Measurements from ENCODE around the gene FRY. TPM values are rescaled to one million over a fixed set of nuclear protein-coding genes. Genes with fewer than 3 reads are reported as not detected.

The FRY gene
- total RNA-seq, 1 experiment from 2014 or later: 4.7 TPM

GRCh38 chr13:32035716-32036115 is 4.1 kb downstream of the FRY start:
- BruUV-seq (replicated peaks): no TSS peak
- H4K20me1 ChIP-seq (ENCODE audit: insufficient read depth): no peaks in the 10 kb centered on the region
- ChIA-PET POLR2A (ENCODE audit: unreplicated experiment) (no interaction called here), CTCF (no interaction called here)
- H3K4me2 ChIP-seq: peak overlapping the region; percentile 14; the same call in 1 of the 2 replicates
- H2AFZ ChIP-seq: no peak overlapping the region
- H3K9me3 ChIP-seq (ENCODE audit: insufficient read depth, low read depth): no peaks in the 10 kb centered on the region
- no peaks in the 10 kb centered on the region for H3K27me3 ChIP-seq (ENCODE audit: insufficient read depth, low read depth)
- DNase-seq: peak in 1 of 2 experiments; percentile 70
- H3K36me3 ChIP-seq (ENCODE audit: low read depth): no peaks in the 10 kb centered on the region
- peaks cover 10% of the 10 kb centered on the region for H3F3A ChIP-seq (ENCODE audit: insufficient read depth, low read depth)
- peaks cover 26% of the 10 kb centered on the region for H3K4me1 ChIP-seq (replicated peaks; ENCODE audit: insufficient read depth)
- no peak overlapping the region for H3K4me3 ChIP-seq
- no peaks in the 10 kb centered on the region for H3K79me2 ChIP-seq (ENCODE audit: low read depth)
- H3K27ac ChIP-seq: no peak overlapping the region
- H3K9me2 ChIP-seq (ENCODE audit: insufficient read depth): no peaks in the 10 kb centered on the region
- intact Hi-C loops (cut with micrococcal nuclease; ENCODE audit: unreplicated experiment): no loop called here
- TF ChIP-seq, protein P1, sequence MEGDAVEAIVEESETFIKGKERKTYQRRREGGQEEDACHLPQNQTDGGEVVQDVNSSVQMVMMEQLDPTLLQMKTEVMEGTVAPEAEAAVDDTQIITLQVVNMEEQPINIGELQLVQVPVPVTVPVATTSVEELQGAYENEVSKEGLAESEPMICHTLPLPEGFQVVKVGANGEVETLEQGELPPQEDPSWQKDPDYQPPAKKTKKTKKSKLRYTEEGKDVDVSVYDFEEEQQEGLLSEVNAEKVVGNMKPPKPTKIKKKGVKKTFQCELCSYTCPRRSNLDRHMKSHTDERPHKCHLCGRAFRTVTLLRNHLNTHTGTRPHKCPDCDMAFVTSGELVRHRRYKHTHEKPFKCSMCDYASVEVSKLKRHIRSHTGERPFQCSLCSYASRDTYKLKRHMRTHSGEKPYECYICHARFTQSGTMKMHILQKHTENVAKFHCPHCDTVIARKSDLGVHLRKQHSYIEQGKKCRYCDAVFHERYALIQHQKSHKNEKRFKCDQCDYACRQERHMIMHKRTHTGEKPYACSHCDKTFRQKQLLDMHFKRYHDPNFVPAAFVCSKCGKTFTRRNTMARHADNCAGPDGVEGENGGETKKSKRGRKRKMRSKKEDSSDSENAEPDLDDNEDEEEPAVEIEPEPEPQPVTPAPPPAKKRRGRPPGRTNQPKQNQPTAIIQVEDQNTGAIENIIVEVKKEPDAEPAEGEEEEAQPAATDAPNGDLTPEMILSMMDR (conservative IDR thresholded peaks at IDR 0.05): no peak
- no peak for TF ChIP-seq EZH2 (IDR thresholded peaks at IDR 0.05; ENCODE audit: low read depth)

GRCh38 chr13:32036126-32036695 is 4.6 kb downstream of the FRY start:
- no peak overlapping the region for H3K27ac ChIP-seq
- H3F3A ChIP-seq (ENCODE audit: insufficient read depth, low read depth): peaks cover 10% of the 10 kb centered on the region
- DNase-seq: no peak
- ChIA-PET CTCF (no interaction called here), POLR2A (ENCODE audit: unreplicated experiment) (no interaction called here)
- H3K9me2 ChIP-seq (ENCODE audit: insufficient read depth): no peaks in the 10 kb centered on the region
- no peak overlapping the region for H2AFZ ChIP-seq
- peaks cover 24% of the 10 kb centered on the region for H3K4me1 ChIP-seq (replicated peaks; ENCODE audit: insufficient read depth)
- H3K4me2 ChIP-seq: peak overlapping the region; percentile 14; the same call in 1 of the 2 replicates
- no peaks in the 10 kb centered on the region for H4K20me1 ChIP-seq (ENCODE audit: insufficient read depth)
- H3K36me3 ChIP-seq (ENCODE audit: low read depth): no peaks in the 10 kb centered on the region
- BruUV-seq (replicated peaks): no TSS peak
- no peaks in the 10 kb centered on the region for H3K9me3 ChIP-seq (ENCODE audit: insufficient read depth, low read depth)
- intact Hi-C loops (cut with micrococcal nuclease; ENCODE audit: unreplicated experiment): no loop called here
- no peaks in the 10 kb centered on the region for H3K79me2 ChIP-seq (ENCODE audit: low read depth)
- H3K27me3 ChIP-seq (ENCODE audit: insufficient read depth, low read depth): no peaks in the 10 kb centered on the region
- TF ChIP-seq, protein P1 (conservative IDR thresholded peaks at IDR 0.05): no peak
- no peak for TF ChIP-seq EZH2 (IDR thresholded peaks at IDR 0.05; ENCODE audit: low read depth)
- H3K4me3 ChIP-seq: no peak overlapping the region

DNA sequence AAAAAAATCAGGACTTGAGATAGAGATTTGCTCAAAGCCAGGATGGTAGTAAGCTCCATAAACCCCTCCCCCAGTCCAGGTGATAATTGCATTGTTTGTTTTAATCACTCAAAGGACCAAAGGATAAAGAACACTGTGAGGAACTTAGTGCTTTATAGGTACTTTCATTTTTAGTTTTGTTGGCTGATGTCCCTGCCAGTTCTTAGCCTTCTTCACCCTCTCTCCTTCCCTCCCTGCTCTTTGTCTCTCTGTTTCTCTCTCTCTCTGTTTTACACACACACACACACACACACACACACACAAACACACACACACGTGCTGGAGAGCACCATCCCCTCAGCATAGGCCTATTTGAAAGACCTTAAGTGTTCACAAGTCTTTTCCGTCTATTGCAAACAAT is 5.2 kb downstream of the FRY start:
- H3K79me2 ChIP-seq (ENCODE audit: low read depth): no peaks in the 10 kb centered on the region
- no peaks in the 10 kb centered on the region for H3K36me3 ChIP-seq (ENCODE audit: low read depth)
- ChIA-PET POLR2A (ENCODE audit: unreplicated experiment) (no interaction called here), CTCF (no interaction called here)
- H3K27me3 ChIP-seq (ENCODE audit: insufficient read depth, low read depth): no peaks in the 10 kb centered on the region
- BruUV-seq (replicated peaks): no TSS peak
- no peak overlapping the region for H2AFZ ChIP-seq
- TF ChIP-seq, protein P1 (conservative IDR thresholded peaks at IDR 0.05): no peak
- no peak for DNase-seq
- no peaks in the 10 kb centered on the region for H3K9me2 ChIP-seq (ENCODE audit: insufficient read depth)
- H3K4me2 ChIP-seq: no peak overlapping the region
- no peak overlapping the region for H3K4me3 ChIP-seq
- H4K20me1 ChIP-seq (ENCODE audit: insufficient read depth): no peaks in the 10 kb centered on the region
- H3K27ac ChIP-seq: no peak overlapping the region
- peaks cover 10% of the 10 kb centered on the region for H3F3A ChIP-seq (ENCODE audit: insufficient read depth, low read depth)
- no peaks in the 10 kb centered on the region for H3K9me3 ChIP-seq (ENCODE audit: insufficient read depth, low read depth)
- H3K4me1 ChIP-seq (replicated peaks; ENCODE audit: insufficient read depth): peaks cover 22% of the 10 kb centered on the region
- intact Hi-C loops (cut with micrococcal nuclease; ENCODE audit: unreplicated experiment): no loop called here

Measured in PC-9 (cell line).